GM12874 (cell line): ENCODE measurements around the gene CDH15.
A peak's percentile ranks its signal among the peaks of the same experiment; 100 is the strongest.

Experiments
- TF ChIP-seq, protein P1 (sequence below): IDR thresholded peaks from 2 replicates; pipeline ENCODE4 v1.5.1; 2011; ENCODE audit warnings: low read depth, mild to moderate bottlenecking, control low read depth, low read length, moderate library complexity; ENCODE audit not compliant: insufficient read depth

CDH15 gene

DNA sequence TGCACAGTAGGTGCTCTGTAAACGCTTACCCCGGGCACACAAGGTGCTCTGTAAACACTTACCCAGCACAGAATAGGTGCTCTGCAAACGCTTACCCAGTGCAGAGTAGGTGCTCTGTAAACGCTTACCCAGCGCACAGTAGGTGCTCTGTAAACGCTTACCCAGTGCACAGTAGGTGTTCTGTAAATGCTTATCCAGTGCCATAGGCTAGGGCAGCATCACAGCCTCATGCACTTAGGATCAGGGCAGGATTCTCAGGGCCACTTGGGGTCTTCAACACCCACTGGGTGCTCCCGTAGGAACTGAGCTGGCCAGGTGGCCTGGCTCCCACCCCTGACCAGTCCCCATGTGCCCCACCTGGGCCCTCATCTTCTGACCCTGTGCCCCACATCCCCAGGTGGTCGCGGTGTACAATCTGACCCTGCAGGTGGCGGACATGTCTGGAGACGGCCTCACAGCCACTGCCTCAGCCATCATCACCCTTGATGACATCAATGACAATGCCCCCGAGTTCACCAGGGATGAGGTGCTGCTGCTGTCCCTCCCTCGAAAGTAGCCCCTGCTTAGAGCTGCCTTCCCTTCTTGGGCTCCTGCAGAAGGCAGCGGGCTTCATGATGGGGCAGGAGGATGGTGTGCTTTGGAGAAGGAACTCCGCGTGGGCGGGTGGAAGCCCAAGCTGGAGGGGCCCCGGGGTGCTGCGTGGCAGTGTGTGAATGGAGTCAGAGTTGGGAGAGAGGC lies 15.7 kb downstream of the CDH15 start:
- TF ChIP-seq, protein P1, sequence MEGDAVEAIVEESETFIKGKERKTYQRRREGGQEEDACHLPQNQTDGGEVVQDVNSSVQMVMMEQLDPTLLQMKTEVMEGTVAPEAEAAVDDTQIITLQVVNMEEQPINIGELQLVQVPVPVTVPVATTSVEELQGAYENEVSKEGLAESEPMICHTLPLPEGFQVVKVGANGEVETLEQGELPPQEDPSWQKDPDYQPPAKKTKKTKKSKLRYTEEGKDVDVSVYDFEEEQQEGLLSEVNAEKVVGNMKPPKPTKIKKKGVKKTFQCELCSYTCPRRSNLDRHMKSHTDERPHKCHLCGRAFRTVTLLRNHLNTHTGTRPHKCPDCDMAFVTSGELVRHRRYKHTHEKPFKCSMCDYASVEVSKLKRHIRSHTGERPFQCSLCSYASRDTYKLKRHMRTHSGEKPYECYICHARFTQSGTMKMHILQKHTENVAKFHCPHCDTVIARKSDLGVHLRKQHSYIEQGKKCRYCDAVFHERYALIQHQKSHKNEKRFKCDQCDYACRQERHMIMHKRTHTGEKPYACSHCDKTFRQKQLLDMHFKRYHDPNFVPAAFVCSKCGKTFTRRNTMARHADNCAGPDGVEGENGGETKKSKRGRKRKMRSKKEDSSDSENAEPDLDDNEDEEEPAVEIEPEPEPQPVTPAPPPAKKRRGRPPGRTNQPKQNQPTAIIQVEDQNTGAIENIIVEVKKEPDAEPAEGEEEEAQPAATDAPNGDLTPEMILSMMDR = 0 out of 2 replicates have a peak, but pooled peaks have one; percentile 10

DNA sequence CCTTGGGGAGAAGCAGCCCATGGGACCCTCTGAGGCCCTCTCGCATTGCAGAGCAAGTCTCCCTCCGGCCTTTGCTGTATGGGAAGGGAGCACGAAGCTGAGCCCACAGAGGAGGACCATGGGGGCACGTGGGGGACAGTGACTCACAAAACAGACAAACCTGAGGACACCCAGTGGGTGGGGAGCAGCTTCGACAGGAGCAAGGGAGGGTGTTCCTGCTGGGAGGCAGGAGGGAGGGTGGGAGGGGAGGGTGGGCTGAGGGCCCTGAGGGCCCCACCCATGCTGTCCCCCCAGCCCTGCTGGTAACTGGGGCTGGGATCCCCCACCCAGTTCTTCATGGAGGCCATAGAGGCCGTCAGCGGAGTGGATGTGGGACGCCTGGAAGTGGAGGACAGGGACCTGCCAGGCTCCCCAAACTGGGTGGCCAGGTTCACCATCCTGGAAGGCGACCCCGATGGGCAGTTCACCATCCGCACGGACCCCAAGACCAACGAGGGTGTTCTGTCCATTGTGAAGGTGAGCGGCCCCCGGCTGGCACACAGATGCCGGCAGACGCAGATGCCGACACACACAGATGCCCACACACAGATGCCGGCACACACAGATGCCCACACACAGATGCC lies 16.3 kb downstream of the CDH15 start:
- TF ChIP-seq, protein P1 = no peak

DNA sequence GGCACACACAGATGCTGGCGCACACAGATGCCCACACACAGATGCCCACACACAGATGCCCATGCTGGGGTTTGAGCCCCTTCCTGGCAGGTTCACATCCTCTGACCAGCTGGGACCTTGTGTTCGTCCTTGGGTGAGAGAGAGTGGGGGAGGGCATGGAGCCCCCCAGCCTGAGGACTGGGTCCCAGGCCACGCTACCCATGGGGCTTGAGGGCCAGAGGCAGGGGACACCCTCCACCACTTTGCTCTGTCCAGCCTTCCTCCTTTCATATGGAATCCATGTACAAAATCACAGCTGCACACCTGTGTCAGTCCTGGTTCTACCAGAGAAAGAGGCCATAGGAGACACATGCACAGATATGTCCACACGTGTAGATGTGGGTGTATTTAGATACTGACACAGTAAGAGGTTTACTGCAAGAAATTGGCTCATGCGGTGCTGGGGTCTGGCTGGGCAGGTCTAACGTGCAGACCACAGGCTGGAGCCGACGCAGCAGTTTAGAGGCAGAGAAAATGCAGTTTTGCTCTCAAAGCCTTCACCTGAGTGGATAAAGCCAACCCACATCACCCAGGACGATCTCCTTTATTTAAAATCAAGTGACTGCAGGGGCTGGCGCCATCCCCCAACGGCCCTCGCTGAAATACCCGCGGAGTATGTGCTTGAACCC lies 17.9 kb downstream of the CDH15 start:
- TF ChIP-seq, protein P1 = no peak

DNA sequence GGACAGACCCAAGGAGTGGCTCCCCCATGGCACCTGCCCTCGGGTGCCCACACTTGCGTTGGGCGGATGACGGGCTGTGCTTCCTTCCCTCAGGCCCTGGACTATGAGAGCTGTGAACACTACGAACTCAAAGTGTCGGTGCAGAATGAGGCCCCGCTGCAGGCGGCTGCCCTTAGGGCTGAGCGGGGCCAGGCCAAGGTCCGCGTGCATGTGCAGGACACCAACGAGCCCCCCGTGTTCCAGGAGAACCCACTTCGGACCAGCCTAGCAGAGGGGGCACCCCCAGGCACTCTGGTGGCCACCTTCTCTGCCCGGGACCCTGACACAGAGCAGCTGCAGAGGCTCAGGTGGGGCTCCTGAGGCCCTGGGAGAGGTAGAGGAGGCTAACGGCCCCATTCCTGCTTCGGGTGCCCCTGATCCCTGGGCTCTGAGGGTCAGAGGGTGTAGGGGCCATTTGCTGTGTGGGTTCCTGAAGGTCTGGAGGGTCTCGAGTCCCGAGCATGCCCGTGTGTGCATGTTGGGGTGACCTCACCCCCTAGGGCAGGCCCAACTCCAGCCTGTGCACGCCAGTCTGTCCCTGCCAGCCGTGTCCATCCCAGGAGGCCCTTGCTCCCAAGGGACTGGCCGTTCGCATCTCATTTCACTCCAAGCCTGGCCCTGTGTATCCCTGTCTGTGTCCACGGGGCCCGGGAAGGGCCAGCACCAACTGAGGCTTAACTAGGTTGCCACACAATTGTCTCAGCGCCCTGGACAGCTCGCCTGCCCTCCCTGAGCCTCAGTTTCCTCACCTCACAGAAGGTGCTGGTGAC lies 18.8 kb downstream of the CDH15 start:
- TF ChIP-seq, protein P1 = no peak

DNA sequence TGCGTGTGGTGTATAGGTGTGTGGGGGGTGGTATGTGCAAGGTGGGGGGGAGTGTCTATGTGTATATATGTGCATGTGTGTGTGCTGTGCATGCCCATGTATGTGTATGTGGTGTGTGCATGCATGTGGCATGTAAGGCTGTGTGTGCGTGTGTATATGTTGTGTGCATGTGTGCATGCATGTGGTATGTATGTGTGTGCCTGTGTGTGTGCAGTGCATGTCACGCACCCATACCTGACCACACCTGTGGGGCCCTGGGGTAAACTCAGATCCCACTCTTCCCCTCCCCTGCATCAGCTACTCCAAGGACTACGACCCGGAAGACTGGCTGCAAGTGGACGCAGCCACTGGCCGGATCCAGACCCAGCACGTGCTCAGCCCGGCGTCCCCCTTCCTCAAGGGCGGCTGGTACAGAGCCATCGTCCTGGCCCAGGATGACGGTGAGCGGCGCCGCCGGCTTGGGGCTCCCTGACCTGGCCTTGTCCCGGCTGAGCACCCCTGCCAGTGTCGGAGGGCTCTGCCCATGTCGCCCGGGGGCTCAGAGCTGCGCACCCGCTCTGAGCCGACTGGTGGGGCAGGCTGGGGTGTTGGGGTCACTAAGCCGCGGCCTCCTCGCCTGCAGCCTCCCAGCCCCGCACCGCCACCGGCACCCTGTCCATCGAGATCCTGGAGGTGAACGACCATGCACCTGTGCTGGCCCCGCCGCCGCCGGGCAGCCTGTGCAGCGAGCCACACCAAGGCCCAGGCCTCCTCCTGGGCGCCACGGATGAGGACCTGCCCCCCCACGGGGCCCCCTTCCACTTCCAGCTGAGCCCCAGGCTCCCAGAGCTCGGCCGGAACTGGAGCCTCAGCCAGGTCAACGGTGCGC lies 19.7 kb downstream of the CDH15 start:
- TF ChIP-seq, protein P1 = no peak

DNA sequence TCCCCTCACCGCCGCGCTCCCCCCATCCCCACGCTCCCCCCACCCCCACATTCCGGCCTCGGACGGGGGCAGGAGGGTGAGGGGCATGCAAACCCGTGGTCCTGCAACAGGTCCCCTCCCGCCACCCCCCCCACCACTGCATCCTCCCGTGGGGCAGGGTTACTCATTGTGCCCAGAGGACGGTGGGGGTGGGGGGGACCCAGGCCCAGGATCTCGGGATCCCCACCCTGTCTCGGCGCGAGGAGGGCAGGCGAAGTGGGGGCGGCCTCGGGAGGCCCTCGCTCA lies 20.3 kb downstream of the CDH15 start:
- TF ChIP-seq, protein P1 = no peak
